ENCODE data around the gene SOD3. TPM values are rescaled to one million over a fixed set of nuclear protein-coding genes. Genes with fewer than 3 reads are reported as not detected.

The SOD3 gene
- total RNA-seq (2012; rRNA removed), result 0.28 and 0.36 TPM in 2 replicates
- 5.8 and 7.3 TPM in 2 replicates for polyA plus RNA-seq (2012; rRNA removed)
- polyA plus RNA-seq (2012; cell fraction: cytosol; rRNA removed), result 10.8 and 29.1 TPM in 2 replicates
- 3.0 and 6.1 TPM in 2 replicates for polyA plus RNA-seq (2012; cell fraction: nucleus; rRNA removed; ENCODE audit: low replicate concordance)
- percentile 29 among the genes with signal in this experiment for Bru-seq, nascent RNA
- BruChase-seq, experiment 1, labeled RNA remaining after a 6-hour chase, result percentile 20 among the genes with signal in this experiment
- BruChase-seq, experiment 2, labeled RNA remaining after a 2-hour chase, result percentile 24 among the genes with signal in this experiment
- long read RNA-seq, partial matches to known transcripts, result 0 of 2 reads
- long read RNA-seq, other reads (novel, unspliced or antisense), result 0 of 2 reads

- H3K36me3 ChIP-seq (ENCODE audit: control insufficient read depth, insufficient read depth, low read length), result no peaks in the 10 kb centered on the region; the same call in 1 of the 2 replicates
- H2BK20ac ChIP-seq (ENCODE audit: low read depth, low read length), result peak within 1 kb of the TSS; percentile 63; the same call in 1 of the 2 replicates
- H3K23ac ChIP-seq (ENCODE audit: low read depth, low read length), result peak within 1 kb of the TSS; percentile 67
- dilution Hi-C loops (cut with HindIII; ENCODE audit: low sequenced_read_pairs, unreplicated experiment) (no loop called here), in situ Hi-C loops (cut with MboI; ENCODE audit: low sequenced_read_pairs) (no loop called here), intact Hi-C loops (cut with micrococcal nuclease) (loop anchor here (10.0 kb wide), 1 partner anchor 320 kb away; no protein-coding TSS in a partner anchor)
- POLR2A ChIA-PET (ENCODE audit: unreplicated experiment), result no interaction called here
- peak within 1 kb of the TSS; percentile 58 for H3K9ac ChIP-seq (ENCODE audit: low read depth, low read length)
- no peaks in the 10 kb centered on the region for H3K9me3 ChIP-seq (ENCODE audit: control insufficient read depth, insufficient read depth, low read length)
- H3K4me1 ChIP-seq (ENCODE audit: control insufficient read depth, insufficient read depth, low read length), result peaks cover 9% of the 10 kb centered on the region
- H2AFZ ChIP-seq (replicated peaks; ENCODE audit: low read length, poor library complexity), result peak within 1 kb of the TSS; percentile 90
- DNase-seq (peak; percentile 86), ATAC-seq (ENCODE audit: low read depth) (peak; percentile 100)
- peak within 1 kb of the TSS; percentile 75 for H4K91ac ChIP-seq (ENCODE audit: insufficient read depth, low read depth, low read length)
- peak within 1 kb of the TSS; percentile 26; the same call in 1 of the 2 replicates for H3K4me3 ChIP-seq (ENCODE audit: insufficient read depth, low read depth, low read length)
- peak within 1 kb of the TSS; percentile 54 for H3K4me2 ChIP-seq (ENCODE audit: low read depth, low read length)
- no peaks in the 10 kb centered on the region for H3K79me1 ChIP-seq (ENCODE audit: low read depth in 1 of 2, low read length in 2 of 2)
- peak within 1 kb of the TSS; percentile 18 to 81; a peak in 2 of 4 replicates for H4K8ac ChIP-seq (ENCODE audit: low read depth in 2 of 2, low read length in 2 of 2)
- peak within 1 kb of the TSS; percentile 75 for H2AK9ac ChIP-seq (replicated peaks; ENCODE audit: low read depth, low read length, poor library complexity)
- TF ChIP-seq NFE2L2 (IDR thresholded peaks at IDR 0.05; ENCODE audit: low read depth, low read length) (no peak), MAZ (IDR thresholded peaks at IDR 0.05; ENCODE audit: borderline replicate concordance, low read depth, low read length) (peak; percentile 87; the same call in 1 of the 2 replicates), POLR2A (IDR thresholded peaks at IDR 0.05; ENCODE audit: low read depth, low read length) (no peak), MXI1 (IDR thresholded peaks at IDR 0.05; ENCODE audit: borderline replicate concordance, low read depth, low read length) (no peak)
- peak within 1 kb of the TSS; percentile 40 for H2BK5ac ChIP-seq (ENCODE audit: low read depth, low read length, poor library complexity, severe bottlenecking)
- peaks cover 8% of the 10 kb centered on the region for H3K9me1 ChIP-seq (ENCODE audit: insufficient read depth, low read length)
- peak within 1 kb of the TSS; percentile 82; the same call in 2 of the 3 replicates for H2BK15ac ChIP-seq (ENCODE audit: low read depth, low read length)
- H4K20me1 ChIP-seq (ENCODE audit: insufficient read depth, low read length), result no peaks in the 10 kb centered on the region
- H3K18ac ChIP-seq (ENCODE audit: low read depth, low read length), result peak within 1 kb of the TSS; percentile 26
- 60% methylated on average over 3 of the region's 21 CpGs; no CpG with 5 or more reads in 1 of the 2 experiments for WGBS, 2 experiments (ENCODE audit: extremely low coverage in 2 of 2, insufficient read length in 1 of 2)
- CTCF ChIA-PET, result interaction anchor here (0.7 kb wide), 1 partner anchor 61 kb away, joined by 3 read pairs; no protein-coding TSS in a partner anchor
- peak within 1 kb of the TSS; percentile 35; the same call in 1 of the 2 replicates for H3K27ac ChIP-seq (ENCODE audit: insufficient read depth, low read length)
- peak within 1 kb of the TSS; percentile 70 for H3K14ac ChIP-seq (replicated peaks; ENCODE audit: low read depth, low read length)
- H2BK120ac ChIP-seq (ENCODE audit: low read depth, low read length), result peak within 1 kb of the TSS; percentile 82
- no peaks in the 10 kb centered on the region; the same call in 1 of the 2 replicates for H3K27me3 ChIP-seq (ENCODE audit: control insufficient read depth, insufficient read depth, low read length)
- peak within 1 kb of the TSS; percentile 3; the same call in 1 of the 2 replicates for H4K5ac ChIP-seq (ENCODE audit: low read depth, low read length)
- H3K56ac ChIP-seq (ENCODE audit: extremely low read depth, insufficient read depth, low read length), result peak within 1 kb of the TSS; percentile 2; the same call in 1 of the 2 replicates
- peak within 1 kb of the TSS; percentile 88; the same call in 1 of the 2 replicates for H2AK5ac ChIP-seq (ENCODE audit: low read depth, low read length)
- H3K4ac ChIP-seq (ENCODE audit: low read depth, low read length), result peak within 1 kb of the TSS; percentile 75
- BruUV-seq (replicated peaks), result no TSS peak
Observed at GRCh38 chr4:24794916-24795665, at the start of gene SOD3. Gene SOD3 (plus strand): TSS chr4:24795573. CDS start chr4:24799522, 3,949 bp downstream.
